DMS 273 (cell line): ENCODE data around the gene CCDC30.

Source experiments
- DNase-seq: peaks from one replicate; lab custom pipeline; 2025; ENCODE audit not compliant: unreplicated experiment; lab: John Stamatoyannopoulos, UW

CCDC30 gene

GRCh38 chr1:42689912-42690311, 226.8 kb downstream of the CCDC30 start:
- no peak for DNase-seq

GRCh38 chr1:42690477-42691156, 227.5 kb downstream of the CCDC30 start:
- no peak for DNase-seq

- DNase-seq: no peak
Observed at GRCh38 chr1:42691157-42691498, 228.0 kb downstream of the CCDC30 start.

GRCh38 chr1:42692461-42692860, 229.4 kb downstream of the CCDC30 start:
- no peak for DNase-seq

- DNase-seq: no peak
Observed at GRCh38 chr1:42692911-42693310, 229.8 kb downstream of the CCDC30 start.

- no peak for DNase-seq
Observed at GRCh38 chr1:42698081-42698813, 235.2 kb downstream of the CCDC30 start.

GRCh38 chr1:42700006-42700405, 236.9 kb downstream of the CCDC30 start:
- no peak for DNase-seq

- no peak for DNase-seq
Observed at GRCh38 chr1:42703888-42704464, 240.9 kb downstream of the CCDC30 start.
